Liver (tissue), 9 donors: ENCODE measurements around the gene IFT74. TPM values are rescaled to one million over a fixed set of nuclear protein-coding genes. Genes with fewer than 3 reads are reported as not detected.
"Not testable (repeated sequence)": the region's sequence is repeated elsewhere in the genome, so short reads cannot be mapped to it uniquely, and the experiment has no call there.

ENCODE experiments used
- DNase-seq: peaks from one replicate; pipeline ENCODE4 v3.0.0-alpha.2; 2017; ENCODE audit warnings: low spot score
- H3K27ac ChIP-seq, 2 donors: one replicate each; pipeline ENCODE4 v1.7.0; 2013; ENCODE audit warnings: inconsistent platforms in 2 of 2, low read length in 2 of 2, control low read depth in 1 of 2, low read depth in 1 of 2, mild to moderate bottlenecking in 1 of 2
- H3K27me3 ChIP-seq, 4 donors: one replicate each; pipeline versions ENCODE4 v1.6.1 to v1.7.0; 2013; ENCODE audit warnings: low read length in 3 of 4, inconsistent platforms in 1 of 4, mild to moderate bottlenecking in 1 of 4, moderate library complexity in 1 of 4; ENCODE audit not compliant: control insufficient read depth in 4 of 4, insufficient read depth in 4 of 4
- H3K36me3 ChIP-seq, 4 donors: one replicate each; pipeline versions ENCODE4 v1.6.1 to v1.7.0; 2013; ENCODE audit warnings: low read length in 3 of 4, mild to moderate bottlenecking in 3 of 4, low read depth in 1 of 4, moderate library complexity in 1 of 4; ENCODE audit not compliant: control insufficient read depth in 4 of 4, insufficient read depth in 3 of 4
- H3K4me1 ChIP-seq, 4 donors: one replicate each; pipeline versions ENCODE4 v1.6.1 to v1.7.0; 2013; ENCODE audit warnings: low read length in 3 of 4, mild to moderate bottlenecking in 3 of 4, moderate library complexity in 1 of 4; ENCODE audit not compliant: control insufficient read depth in 4 of 4, insufficient read depth in 4 of 4
- H3K4me3 ChIP-seq, 3 donors: one replicate each; pipeline versions ENCODE4 v1.6.1 to v1.7.0; 2013; ENCODE audit warnings: low read length in 3 of 3, control low read depth in 1 of 3, low read depth in 1 of 3, mild to moderate bottlenecking in 1 of 3
- H3K9ac ChIP-seq, 2 donors: one replicate each; pipeline ENCODE4 v1.7.0; 2013; ENCODE audit warnings: low read length in 2 of 2, mild to moderate bottlenecking in 2 of 2, moderate library complexity in 2 of 2, control low read depth in 1 of 2, low read depth in 1 of 2
- H3K9me3 ChIP-seq, 4 donors: one replicate each; pipeline versions ENCODE4 v1.6.1 to v1.7.0; 2013; ENCODE audit warnings: low read length in 3 of 4; ENCODE audit not compliant: control insufficient read depth in 4 of 4
- ATF3 ChIP-seq: IDR thresholded peaks from 2 replicates; pipeline ENCODE4 v1.6.1; 2016; ENCODE audit warnings: antibody characterized with exemption
- CTCF ChIP-seq: fragments of 150-350 bp; IDR thresholded peaks from 2 replicates; pipeline ENCODE4 v1.5.1; 2017; ENCODE audit warnings: improper control_type of control experiment, low read depth, low read length; ENCODE audit not compliant: missing input control
- EGR1 ChIP-seq, 2 donors: IDR thresholded peaks; 2 replicates each; pipeline ENCODE4 v1.6.1; 2016 to 2018; ENCODE audit warnings: antibody characterized with exemption in 2 of 2, low read depth in 2 of 2
- FOXA1 ChIP-seq: IDR thresholded peaks from 2 replicates; pipeline ENCODE4 v1.6.1; 2016; ENCODE audit warnings: antibody characterized with exemption
- FOXA2 ChIP-seq: IDR thresholded peaks from 2 replicates; pipeline ENCODE4 v1.6.1; 2016; ENCODE audit warnings: antibody characterized with exemption
- GABPA ChIP-seq, 2 donors: IDR thresholded peaks in 1 of 2; conservative IDR thresholded peaks in 1 of 2; 2 replicates each; pipeline ENCODE4 v1.6.1; 2016; ENCODE audit warnings: antibody characterized with exemption in 2 of 2, mild to moderate bottlenecking in 1 of 2, moderate library complexity in 1 of 2
- HNF4A ChIP-seq, 2 donors: conservative IDR thresholded peaks; 2 replicates each; pipeline ENCODE4 v1.6.1; 2016; ENCODE audit warnings: antibody characterized with exemption in 2 of 2, mild to moderate bottlenecking in 2 of 2
- HNF4G ChIP-seq: IDR thresholded peaks from 2 replicates; pipeline ENCODE4 v1.6.1; 2016; ENCODE audit warnings: antibody characterized with exemption
- JUND ChIP-seq, 2 donors: IDR thresholded peaks; 2 replicates each; pipeline ENCODE4 v1.6.1; 2016; ENCODE audit warnings: antibody characterized with exemption in 2 of 2
- NR2F2 ChIP-seq: IDR thresholded peaks from 2 replicates; pipeline ENCODE4 v1.6.1; 2016; ENCODE audit warnings: antibody characterized with exemption
- RAD21 ChIP-seq, 2 donors: IDR thresholded peaks; 2 replicates each; pipeline ENCODE4 v1.6.1; 2016; ENCODE audit warnings: antibody characterized with exemption in 2 of 2, mild to moderate bottlenecking in 2 of 2
- REST ChIP-seq: IDR thresholded peaks from 2 replicates; pipeline ENCODE4 v1.6.1; 2016; ENCODE audit warnings: antibody characterized with exemption, mild to moderate bottlenecking
- RXRA ChIP-seq, 2 donors: IDR thresholded peaks; 2 replicates each; pipeline ENCODE4 v1.6.1; 2017 to 2018; ENCODE audit warnings: antibody characterized with exemption in 2 of 2, mild to moderate bottlenecking in 1 of 2
- SP1 ChIP-seq: IDR thresholded peaks from 2 replicates; pipeline ENCODE4 v1.6.1; 2018; ENCODE audit warnings: antibody characterized with exemption, mild to moderate bottlenecking
- TAF1 ChIP-seq: conservative IDR thresholded peaks from 2 replicates; pipeline ENCODE4 v1.6.1; 2016; ENCODE audit warnings: antibody characterized with exemption, mild to moderate bottlenecking
- YY1 ChIP-seq: IDR thresholded peaks from 2 replicates; pipeline ENCODE4 v1.6.1; 2016; ENCODE audit warnings: antibody characterized with exemption, mild to moderate bottlenecking
- ZBTB33 ChIP-seq: IDR thresholded peaks from 2 replicates; pipeline ENCODE4 v1.6.1; 2016; ENCODE audit warnings: antibody characterized with exemption
- WGBS: extraction: QIAGEN DNeasy Blood & Tissue Kit; methylation state at CpG from one replicate; pipeline ENCODE4 v1.1.7; 2013; 5-methylcytosine and 5-hydroxymethylcytosine counted together
- polyA plus RNA-seq, 2 donors: library from polyadenylated mRNA; stranded (reverse) in 1 of 2; unstranded in 1 of 2; fragments of 200-250 nt in 1 of 2; fragments of >200 nt in 1 of 2; fragmentation: Nextera tagmentation in 1 of 2; extraction: Ambion mirVana in 1 of 2; gene quantifications; one replicate each; pipeline versions ENCODE4 v1.2.1 to v1.2.3, GENCODE V29; 2013 to 2015
- total RNA-seq, 2 donors: library from RNA; depleted of rRNA; stranded (reverse); fragments of >200 nt; gene quantifications; one replicate each; pipeline ENCODE4 v1.2.3, GENCODE V29; 2014
- TF ChIP-seq, protein P1 (sequence below): IDR thresholded peaks from 2 replicates; pipeline ENCODE4 v1.6.1; 2016; ENCODE audit warnings: antibody characterized with exemption
- donor health status: healthy.
- donor health status: healthy.
- donor health status: healthy.
- donor health status: healthy.
- donor health status: healthy.

IFT74 gene
- total and polyA plus RNA-seq, 4 donors = 4.9 to 10.5 (median 7.4) TPM

DNA sequence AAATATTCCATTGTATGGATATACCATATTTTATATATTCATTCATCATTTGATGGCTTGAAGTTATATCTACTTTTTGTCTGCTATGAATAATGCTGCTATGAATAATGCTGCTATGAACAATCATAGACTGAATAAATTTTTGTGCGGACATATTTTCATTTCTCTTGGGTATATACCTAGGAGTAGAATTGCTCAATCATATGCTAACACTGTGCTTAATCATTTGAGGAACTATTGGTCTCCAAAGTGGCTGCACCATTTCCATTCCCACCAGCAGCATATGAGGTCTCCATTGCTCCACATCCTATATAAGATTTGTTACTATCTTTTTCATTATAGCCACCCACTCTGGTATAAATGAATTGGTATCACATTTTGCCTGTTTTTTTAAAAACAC, 134.5 kb downstream of the IFT74 start:
- peaks cover 0 to 3% (median 0%) of the 10 kb centered on the region in 4 donors for H3K4me1 ChIP-seq
- H3K27ac ChIP-seq = no peak overlapping the region
- H3K27me3 ChIP-seq = no peaks in the 10 kb centered on the region
- no peak for DNase-seq
- no peaks in the 10 kb centered on the region for H3K36me3 ChIP-seq
- H3K9me3 ChIP-seq = no peaks in the 10 kb centered on the region
- TF ChIP-seq JUND (IDR thresholded peaks at IDR 0.05) = no peak
- no peak for TF ChIP-seq EGR1 (IDR thresholded peaks at IDR 0.05; ENCODE audit: low read depth in 2 of 2)
- TF ChIP-seq ZBTB33 = no peak
- TF ChIP-seq RAD21 (IDR thresholded peaks at IDR 0.05) = no peak
- no peak for TF ChIP-seq FOXA2
- no peak for TF ChIP-seq GABPA (IDR thresholded peaks at IDR 0.05 in 1 of 2, conservative IDR thresholded peaks at IDR 0.05 in 1 of 2)
- TF ChIP-seq YY1 = no peak
- TF ChIP-seq ATF3 = no peak
- TF ChIP-seq, protein P1, sequence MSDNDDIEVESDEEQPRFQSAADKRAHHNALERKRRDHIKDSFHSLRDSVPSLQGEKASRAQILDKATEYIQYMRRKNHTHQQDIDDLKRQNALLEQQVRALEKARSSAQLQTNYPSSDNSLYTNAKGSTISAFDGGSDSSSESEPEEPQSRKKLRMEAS = no peak
- TF ChIP-seq FOXA1 = no peak
- TF ChIP-seq REST = no peak
- TF ChIP-seq SP1 = no peak
- no peak for TF ChIP-seq NR2F2
- TF ChIP-seq HNF4G = no peak
- TF ChIP-seq HNF4A (conservative IDR thresholded peaks at IDR 0.05) = no peak
- TF ChIP-seq TAF1 = no peak
- TF ChIP-seq CTCF = no peak
- TF ChIP-seq RXRA (IDR thresholded peaks at IDR 0.05) = no peak
- WGBS = 96% methylated on average over 1 of the region's 1 CpG
- H3K4me3 ChIP-seq = no peak overlapping the region
- no peak overlapping the region for H3K9ac ChIP-seq

- not testable (repeated sequence) for H3K9me3 ChIP-seq, H3K4me3 ChIP-seq, H3K4me1 ChIP-seq, H3K27ac ChIP-seq, DNase-seq, H3K36me3 ChIP-seq, H3K9ac ChIP-seq, H3K27me3 ChIP-seq
- WGBS = 95% methylated on average over 27 of the region's 27 CpGs
Measured at GRCh38 chr9:27092496-27092895, 136.3 kb downstream of the IFT74 start.

DNA sequence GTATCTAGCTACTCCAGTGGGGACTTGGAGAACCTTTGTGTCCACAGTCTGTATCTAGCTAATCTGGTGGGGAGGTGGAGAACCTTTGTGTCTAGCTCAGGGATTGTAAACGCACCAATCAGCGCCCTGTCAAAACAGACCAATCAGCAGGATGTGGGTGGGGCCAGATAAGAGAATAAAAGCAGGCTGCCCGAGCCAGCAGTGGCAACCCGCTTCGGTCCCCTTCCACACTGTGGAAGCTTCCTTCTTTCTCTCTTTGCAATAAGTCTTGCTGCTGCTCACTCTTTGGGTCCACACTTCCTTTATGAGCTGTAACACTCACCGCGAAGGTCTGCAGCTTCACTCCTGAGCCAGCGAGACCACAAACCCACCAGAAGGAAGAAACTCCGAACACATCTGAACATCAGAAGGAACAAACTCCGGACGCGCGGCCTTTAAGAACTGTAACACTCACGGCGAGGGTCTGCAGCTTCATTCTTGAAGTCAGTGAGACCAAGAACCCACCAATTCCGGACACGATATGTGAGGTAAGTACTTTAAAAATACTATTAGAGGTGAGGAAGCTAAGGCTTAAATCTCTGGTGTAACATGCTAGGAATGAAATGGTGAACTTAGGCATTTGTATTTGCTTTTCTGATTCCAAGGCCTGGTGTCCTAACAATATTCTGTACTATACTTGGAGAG, 137.3 kb downstream of the IFT74 start:
- not testable (repeated sequence) for H3K4me3 ChIP-seq, DNase-seq, H3K9me3 ChIP-seq, H3K36me3 ChIP-seq, H3K27me3 ChIP-seq, H3K27ac ChIP-seq, H3K9ac ChIP-seq, H3K4me1 ChIP-seq
- WGBS = 82% methylated on average over 17 of the region's 17 CpGs
